HG03108 (cell line): Measurements from ENCODE around the gene GCNA.

Experiments used
- ATAC-seq: cut with Tn5 transposase; IDR thresholded peaks from one replicate; pipeline ENCODE4 v1.9.1; 2021; ENCODE audit warnings: moderate library complexity; ENCODE audit not compliant: unreplicated experiment

GCNA gene

DNA sequence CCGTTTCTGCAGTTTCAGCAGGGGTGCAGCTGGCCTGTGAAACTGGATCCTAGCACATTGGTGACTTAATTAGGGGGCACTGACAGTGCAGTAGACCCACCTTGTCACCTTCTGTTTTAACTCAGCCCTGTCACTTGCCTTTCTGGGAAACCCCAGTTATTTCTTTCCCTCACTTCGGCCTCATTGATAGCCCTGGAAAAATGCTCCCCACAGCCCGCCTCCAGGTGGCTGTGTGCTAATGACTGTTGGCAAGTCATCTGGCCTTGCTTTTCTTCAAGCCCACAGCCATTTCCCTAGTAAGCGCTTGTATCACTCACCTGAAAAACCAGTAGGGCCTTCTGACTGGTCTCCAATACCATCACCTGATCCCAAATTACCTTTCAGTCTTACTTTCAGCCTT lies 36.8 kb downstream of the GCNA start:
- ATAC-seq = no peak

DNA sequence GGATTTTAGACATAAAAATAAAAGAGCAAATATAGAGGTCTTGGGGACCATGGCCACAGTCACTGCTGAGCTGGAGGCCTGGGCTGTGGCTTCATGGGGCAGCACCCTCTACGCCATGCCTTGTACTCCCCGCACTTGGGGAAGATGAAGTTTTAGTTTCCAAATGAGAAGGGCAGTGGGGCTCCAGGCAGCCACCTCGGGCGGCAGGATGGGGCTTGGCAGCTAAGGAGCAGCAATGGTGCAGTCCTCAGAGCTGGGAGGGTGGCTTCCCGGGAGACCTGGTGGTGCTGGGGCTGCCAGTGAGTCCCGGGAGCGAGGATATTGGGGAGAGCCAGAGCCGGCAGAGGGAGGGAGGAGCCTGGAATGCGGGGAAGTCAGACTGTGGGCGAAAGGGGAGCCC lies 37.7 kb downstream of the GCNA start:
- no peak for ATAC-seq

- ATAC-seq = no peak
Observed at GRCh38 chrX:71616672-71617529, 38.7 kb downstream of the GCNA start.

DNA sequence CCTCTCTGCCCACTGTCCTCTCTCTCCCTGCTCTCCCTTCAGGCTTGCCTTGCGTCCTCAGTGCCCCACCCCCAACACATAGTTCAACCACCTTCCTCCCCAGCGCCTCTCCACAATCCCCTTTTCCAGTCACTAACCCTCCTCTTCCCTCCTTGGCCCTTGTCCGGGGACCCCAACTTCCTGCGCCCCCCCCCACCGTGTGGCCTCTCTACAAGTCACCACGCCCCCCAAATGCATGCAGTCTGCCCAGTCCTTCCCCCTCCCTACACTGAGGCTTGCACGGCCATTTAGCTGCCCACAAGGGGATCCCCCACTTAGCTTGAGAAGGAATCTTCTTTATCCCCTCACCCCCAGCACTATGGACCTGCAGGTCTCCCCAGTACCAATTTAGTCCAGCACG lies 39.5 kb downstream of the GCNA start:
- ATAC-seq = no peak

DNA sequence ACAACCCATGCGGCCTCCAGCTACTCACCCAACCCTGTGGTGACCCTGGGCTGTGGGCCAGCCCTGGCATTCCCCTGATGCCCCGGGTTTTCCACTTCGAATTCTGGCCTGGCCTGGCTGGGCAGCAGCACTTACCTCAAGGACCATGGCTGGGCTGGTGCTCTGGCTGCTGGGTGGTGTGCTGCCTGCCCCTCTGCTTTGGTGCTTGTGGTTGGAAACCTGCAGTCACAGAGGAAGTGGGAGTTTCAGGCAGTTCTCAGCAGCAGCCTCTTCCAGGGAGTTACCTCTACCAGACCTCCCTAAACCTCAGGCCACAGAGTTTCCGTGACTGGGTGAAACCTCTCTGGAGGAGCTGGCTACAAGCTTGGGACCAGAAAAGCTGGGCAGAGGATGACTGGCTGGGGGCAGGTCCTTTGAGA lies 40.1 kb downstream of the GCNA start, which contains the start of gene CXCR3:
CXCR3 (minus strand) TSS at position 209 of the 419 bp plus-strand sequence; CDS start at position 147, 62 bp downstream.
- ATAC-seq = peak; percentile 57

DNA sequence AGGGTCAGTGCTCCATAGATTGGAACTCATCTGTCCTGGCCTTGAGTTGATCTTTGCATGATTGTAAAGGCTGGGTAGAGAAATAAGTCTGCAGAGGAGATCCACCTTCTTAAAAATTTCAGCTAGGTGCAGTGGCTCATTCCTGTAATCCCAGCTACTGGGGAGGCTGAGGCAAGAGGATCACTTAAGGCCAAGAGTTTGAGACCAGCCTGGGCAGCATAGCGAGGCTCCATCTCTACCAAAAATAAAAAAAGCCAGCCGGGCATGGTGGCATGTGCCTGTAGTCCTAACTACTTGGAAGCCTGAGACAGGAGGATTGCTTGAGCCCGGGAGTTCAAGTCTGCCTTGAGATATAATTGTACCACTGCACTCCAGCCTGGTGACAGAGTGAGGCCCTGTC lies 40.5 kb downstream of the GCNA start:
- no peak for ATAC-seq

GRCh38 chrX:71619193-71619592 lies 41.0 kb downstream of the GCNA start:
- ATAC-seq = no peak

- no peak for ATAC-seq
Observed at GRCh38 chrX:71619986-71620385, 41.7 kb downstream of the GCNA start.

- no peak for ATAC-seq
Observed at GRCh38 chrX:71621603-71622002, 43.4 kb downstream of the GCNA start.

DNA sequence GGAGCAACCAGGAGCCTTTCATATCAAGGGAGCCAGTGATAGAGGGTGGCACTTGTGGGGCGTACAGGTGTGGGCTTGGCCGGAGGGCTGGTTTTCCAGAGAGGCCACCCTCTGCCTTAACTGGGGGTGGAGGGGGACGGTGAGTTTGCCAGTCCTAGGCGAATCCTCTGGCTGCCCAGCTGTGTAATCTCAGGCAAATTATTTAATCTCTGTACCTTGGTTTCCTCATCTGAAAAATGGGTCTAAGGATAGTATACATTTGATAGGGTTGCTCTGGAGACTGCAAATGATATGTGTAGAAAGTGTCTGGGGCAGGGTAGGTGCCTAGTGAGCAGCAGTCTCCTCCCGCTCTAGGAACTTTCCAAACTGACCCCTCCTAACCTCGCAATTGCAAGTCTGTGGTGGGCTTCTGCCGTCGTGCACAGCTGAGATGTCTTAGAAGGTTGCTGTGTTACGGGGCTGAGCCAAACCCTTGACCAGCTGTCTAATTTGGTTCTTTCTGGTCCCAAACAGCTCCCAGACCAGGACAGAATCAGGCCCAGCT lies 43.9 kb downstream of the GCNA start:
- no peak for ATAC-seq

- peak; percentile 51 for ATAC-seq
Observed at GRCh38 chrX:71622576-71623450, 44.6 kb downstream of the GCNA start.

GRCh38 chrX:71623714-71624113 lies 45.5 kb downstream of the GCNA start:
- ATAC-seq = no peak

DNA sequence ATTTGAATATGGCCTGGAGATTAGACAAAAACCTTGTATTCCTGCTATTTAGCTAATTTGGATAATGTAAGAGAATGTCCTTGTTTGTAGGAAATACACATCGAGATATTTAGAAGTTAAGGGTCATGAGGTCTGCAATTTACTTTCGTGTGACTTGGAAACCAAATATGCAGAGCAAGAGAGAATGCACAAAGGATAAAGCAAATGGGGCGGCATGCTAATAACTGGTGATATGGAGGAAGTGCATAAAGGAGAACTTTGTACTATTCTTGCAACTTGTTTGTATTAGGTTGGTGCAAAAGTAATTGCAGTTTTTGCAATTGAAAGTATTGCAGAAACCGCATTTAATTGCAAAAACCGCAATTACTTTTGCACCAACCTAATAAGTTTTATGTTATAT lies 47.2 kb downstream of the GCNA start:
- ATAC-seq = no peak

DNA sequence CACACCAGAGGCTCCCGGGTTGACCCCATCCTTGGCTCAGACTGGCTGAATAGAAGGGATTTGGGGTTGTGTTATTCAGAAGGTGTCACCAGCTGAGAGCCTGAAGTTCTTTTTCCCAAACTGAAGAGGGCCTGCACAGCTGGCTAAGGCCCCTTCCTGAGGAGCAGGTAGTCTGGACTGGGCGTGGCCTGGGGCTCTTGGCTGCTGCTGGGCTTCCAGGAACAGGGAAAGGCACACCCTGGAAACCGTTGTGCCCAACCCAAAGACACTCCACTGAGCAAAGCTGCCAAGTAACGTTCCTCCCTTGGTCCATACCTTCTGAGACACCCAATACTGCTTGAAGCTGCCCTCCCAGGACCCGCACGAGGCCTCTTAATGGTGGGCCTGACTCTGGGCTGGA lies 48.3 kb downstream of the GCNA start:
- ATAC-seq = no peak

DNA sequence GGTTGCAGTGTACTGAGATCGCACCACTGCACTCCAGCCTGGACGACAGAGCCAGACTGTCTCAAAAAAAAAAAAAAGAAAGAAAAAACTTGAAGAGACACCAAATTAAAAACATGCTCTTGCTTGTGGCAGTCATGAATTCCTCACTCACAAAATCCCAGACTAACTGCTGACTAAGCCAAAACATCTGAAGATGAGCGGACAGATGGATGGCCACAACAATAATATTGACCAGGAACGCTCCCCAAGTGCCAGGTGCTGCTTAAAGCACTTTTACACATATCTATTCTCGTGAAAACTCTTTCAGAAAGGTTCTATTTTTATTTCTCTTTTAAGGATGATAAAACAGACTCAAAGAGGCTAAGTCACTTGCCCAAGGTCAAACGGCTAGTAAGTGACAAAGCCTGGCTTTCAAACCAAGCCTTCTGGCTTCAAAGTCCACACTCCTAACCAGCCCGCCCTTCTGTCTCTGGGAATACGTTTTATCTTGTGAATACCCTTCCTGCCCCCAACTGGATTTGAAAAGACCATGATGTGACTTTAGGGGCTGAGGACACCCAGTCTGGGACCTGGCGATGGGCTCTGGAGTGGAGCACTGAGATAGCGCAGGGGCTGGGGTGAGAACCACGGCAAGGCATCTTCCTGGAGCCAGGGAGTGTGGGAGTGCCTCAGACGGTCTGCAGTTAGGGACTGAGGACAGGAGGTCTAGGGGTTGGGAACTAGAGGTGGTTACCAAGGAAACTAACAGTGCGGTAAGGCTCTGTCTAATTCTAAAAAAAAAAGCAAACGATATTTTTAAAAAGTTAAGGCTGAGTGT lies 49.6 kb downstream of the GCNA start:
- no peak for ATAC-seq

- ATAC-seq = peak; percentile 70
Observed at GRCh38 chrX:71629467-71629866, 51.2 kb downstream of the GCNA start.

DNA sequence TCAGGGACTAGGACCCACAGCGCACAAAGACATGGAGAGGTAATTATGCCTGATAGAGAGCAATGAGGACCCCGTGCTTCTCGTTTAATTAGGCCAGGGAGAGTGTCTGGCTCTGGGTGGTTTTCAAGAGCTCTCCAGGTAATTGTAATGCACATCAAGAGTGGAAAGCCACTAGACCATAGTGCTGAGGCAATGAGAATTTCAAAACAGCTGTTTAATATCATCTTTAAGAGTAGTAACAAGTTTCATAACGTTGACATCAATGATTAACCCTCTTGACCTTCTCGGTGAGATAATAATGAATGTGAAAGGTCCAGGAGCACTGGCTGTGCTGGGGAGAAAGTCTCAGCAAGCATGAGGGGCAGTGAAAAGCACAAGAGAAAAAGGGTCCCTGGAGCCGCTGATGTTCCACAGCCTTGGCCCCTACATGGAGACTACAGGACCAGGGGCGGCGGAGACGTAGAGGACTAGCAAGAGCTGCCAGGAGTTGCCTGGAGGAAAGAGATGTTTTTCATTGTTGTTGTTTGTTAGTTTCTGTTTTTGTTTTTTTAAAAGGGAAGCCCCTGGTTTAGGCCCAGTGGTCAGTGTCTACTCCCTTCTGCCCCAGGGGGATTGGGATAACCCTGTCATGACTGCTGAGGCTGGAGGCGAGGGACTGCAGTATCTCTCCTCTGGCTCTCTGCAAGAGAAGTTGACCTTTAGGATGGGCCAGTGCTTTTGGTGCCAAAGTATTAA lies 54.9 kb downstream of the GCNA start:
- no peak for ATAC-seq

DNA sequence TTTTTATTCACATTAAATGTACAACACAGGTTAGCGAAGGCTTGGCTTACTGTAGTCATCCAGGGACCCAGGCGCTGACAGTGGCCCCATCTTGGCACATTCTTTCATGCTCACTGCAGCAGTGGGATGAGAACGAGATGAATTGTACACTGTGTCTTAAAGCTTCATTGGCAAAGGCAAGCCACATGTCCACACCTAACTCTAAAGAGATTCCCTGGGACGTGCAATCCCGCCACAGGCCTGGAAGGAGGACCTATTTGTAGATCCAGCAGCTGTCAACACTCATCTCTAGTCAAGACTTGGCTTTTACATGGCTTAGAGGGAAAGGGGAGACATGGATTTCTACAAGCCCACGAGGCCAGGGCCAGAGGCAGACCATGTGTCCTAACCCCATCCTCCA lies 56.1 kb downstream of the GCNA start:
- ATAC-seq = no peak

DNA sequence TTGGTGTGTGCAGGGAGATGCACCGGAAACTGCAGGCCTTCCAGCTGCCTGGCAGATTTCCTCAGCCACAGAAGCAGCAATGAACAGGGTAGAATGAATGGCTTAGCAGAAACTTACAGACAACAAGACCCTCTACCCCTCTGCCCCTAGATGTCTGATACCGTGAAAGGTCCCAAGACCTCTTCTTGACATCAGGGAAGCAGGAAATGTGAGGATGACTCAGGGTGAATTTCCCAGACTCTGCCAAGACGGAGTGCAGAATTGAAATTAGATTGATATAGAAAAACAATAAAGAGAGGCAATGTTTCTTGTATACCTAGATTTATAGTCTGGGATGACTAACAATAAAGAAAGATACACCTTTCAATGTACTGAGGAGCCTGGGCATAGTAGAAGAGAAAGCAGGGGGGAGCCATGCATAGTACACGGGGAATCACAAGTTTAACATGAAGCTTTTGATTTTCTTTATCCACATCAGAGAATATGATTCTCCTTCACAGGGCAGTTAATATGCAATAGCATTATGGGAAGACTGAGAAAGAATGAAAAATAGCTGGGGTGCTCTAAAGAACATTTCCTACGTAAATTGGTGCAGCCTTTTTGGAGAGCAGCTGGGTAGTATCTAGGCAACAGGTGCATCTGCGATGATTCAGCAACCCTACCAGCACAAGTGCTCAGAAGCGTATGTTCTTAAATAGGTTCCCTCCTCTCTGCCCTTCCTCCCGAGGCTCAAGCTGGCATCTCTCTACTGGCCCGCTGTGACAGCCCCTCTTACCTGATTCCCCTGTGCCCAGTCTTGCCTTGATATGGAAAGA lies 58.4 kb downstream of the GCNA start:
- ATAC-seq = no peak
